GM19467 (cell line): ENCODE measurements around the gene CEP162.
"Not testable (repeated sequence)": the region's sequence is repeated elsewhere in the genome, so short reads cannot be mapped to it uniquely, and the experiment has no call there.

Experiments
- ATAC-seq: cut with Tn5 transposase; IDR thresholded peaks from one replicate; pipeline ENCODE4 v1.9.1; 2021; ENCODE audit warnings: mild to moderate bottlenecking, moderate library complexity; ENCODE audit not compliant: unreplicated experiment

The CEP162 gene

GRCh38 chr6:84164328-84164727, 63.1 kb downstream of the CEP162 start:
- not testable (repeated sequence) for ATAC-seq

- no peak for ATAC-seq
These were observed 66.3 kb downstream of the CEP162 start for GRCh38 chr6:84161190-84161589.

- no peak for ATAC-seq
These were observed 71.1 kb downstream of the CEP162 start for GRCh38 chr6:84156306-84156705.

GRCh38 chr6:84151669-84152068, 75.8 kb downstream of the CEP162 start:
- ATAC-seq, result no peak

GRCh38 chr6:84150705-84151104, 76.7 kb downstream of the CEP162 start:
- ATAC-seq, result no peak

- ATAC-seq, result no peak
These were observed 85.9 kb downstream of the CEP162 start for GRCh38 chr6:84141521-84141920.

- no peak for ATAC-seq
These were observed 88.1 kb downstream of the CEP162 start for GRCh38 chr6:84139311-84139710.

- no peak for ATAC-seq
These were observed 89.4 kb downstream of the CEP162 start for GRCh38 chr6:84137989-84138575.

- ATAC-seq, result no peak
These were observed 90.4 kb downstream of the CEP162 start for GRCh38 chr6:84137051-84137375.

- no peak for ATAC-seq
These were observed 90.9 kb downstream of the CEP162 start for GRCh38 chr6:84136364-84137050.

- no peak for ATAC-seq
These were observed 92.2 kb downstream of the CEP162 start for GRCh38 chr6:84135291-84135690.

GRCh38 chr6:84133385-84133784, 94.1 kb downstream of the CEP162 start:
- not testable (repeated sequence) for ATAC-seq

- not testable (repeated sequence) for ATAC-seq
These were observed 97.9 kb downstream of the CEP162 start for GRCh38 chr6:84129588-84129987.

- ATAC-seq, result no peak
These were observed 104.3 kb downstream of the CEP162 start for GRCh38 chr6:84123186-84123585.

GRCh38 chr6:84119277-84119676, 108.2 kb downstream of the CEP162 start:
- no peak for ATAC-seq

GRCh38 chr6:84118191-84118590, 109.3 kb downstream of the CEP162 start:
- ATAC-seq, result no peak

- not testable (repeated sequence) for ATAC-seq
These were observed 112.4 kb downstream of the CEP162 start for GRCh38 chr6:84114933-84115594.

- not testable (repeated sequence) for ATAC-seq
These were observed 116.1 kb downstream of the CEP162 start for GRCh38 chr6:84111351-84111750.

- ATAC-seq, result no peak
These were observed 119.9 kb downstream of the CEP162 start for GRCh38 chr6:84107495-84107894.

GRCh38 chr6:84105215-84105924, 122.1 kb downstream of the CEP162 start:
- not testable (repeated sequence) for ATAC-seq

GRCh38 chr6:84103029-84103428, 124.4 kb downstream of the CEP162 start:
- no peak for ATAC-seq

- no peak for ATAC-seq
These were observed 132.3 kb downstream of the CEP162 start for GRCh38 chr6:84095156-84095555.
